Measurements from ENCODE around the gene CDH13. TPM values are rescaled to one million over a fixed set of nuclear protein-coding genes. Genes with fewer than 3 reads are reported as not detected.

The CDH13 gene
- polyA plus RNA-seq, 2 of the 4 experiments (the other 2 are of a cell fraction), result not detected

DNA sequence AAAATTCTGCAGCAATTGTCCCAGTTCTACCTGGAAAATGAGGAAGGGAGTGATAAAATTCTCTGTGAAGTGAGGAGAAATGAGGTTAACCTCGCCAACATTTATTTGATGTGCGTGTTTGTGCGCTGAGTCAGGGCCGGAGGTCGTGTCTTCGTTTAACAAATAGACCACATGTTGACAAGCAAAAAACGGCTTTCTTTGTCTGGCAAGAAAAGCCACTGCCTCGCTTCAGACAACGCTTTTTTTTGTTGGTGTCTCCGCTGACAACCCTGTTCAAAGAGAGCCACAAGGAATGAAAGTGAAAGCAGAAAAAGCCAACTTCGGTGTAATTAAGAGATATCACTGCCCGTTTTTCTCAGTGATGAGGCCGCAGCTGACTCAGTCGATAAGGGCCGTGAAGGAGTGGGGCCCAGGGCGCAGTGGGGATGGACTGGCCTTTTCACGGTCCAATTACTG lies 510.6 kb downstream of the CDH13 start:
- TF ChIP-seq CBX8 (IDR thresholded peaks at IDR 0.05) (no peak), RNF2 (IDR thresholded peaks at IDR 0.05; ENCODE audit: borderline replicate concordance, low read depth) (no peak), MAFK (IDR thresholded peaks at IDR 0.05; ENCODE audit: partially characterized antibody) (no peak)
- TF ChIP-seq, protein P1, sequence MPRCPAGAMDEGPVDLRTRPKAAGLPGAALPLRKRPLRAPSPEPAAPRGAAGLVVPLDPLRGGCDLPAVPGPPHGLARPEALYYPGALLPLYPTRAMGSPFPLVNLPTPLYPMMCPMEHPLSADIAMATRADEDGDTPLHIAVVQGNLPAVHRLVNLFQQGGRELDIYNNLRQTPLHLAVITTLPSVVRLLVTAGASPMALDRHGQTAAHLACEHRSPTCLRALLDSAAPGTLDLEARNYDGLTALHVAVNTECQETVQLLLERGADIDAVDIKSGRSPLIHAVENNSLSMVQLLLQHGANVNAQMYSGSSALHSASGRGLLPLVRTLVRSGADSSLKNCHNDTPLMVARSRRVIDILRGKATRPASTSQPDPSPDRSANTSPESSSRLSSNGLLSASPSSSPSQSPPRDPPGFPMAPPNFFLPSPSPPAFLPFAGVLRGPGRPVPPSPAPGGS (IDR thresholded peaks at IDR 0.05), result no peak
- TF ChIP-seq, protein P2, sequence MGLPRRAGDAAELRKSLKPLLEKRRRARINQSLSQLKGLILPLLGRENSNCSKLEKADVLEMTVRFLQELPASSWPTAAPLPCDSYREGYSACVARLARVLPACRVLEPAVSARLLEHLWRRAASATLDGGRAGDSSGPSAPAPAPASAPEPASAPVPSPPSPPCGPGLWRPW (IDR thresholded peaks at IDR 0.05), result no peak
- H3K9me3 ChIP-seq, result no peaks in the 10 kb centered on the region
- no peak overlapping the region for H3K4me3 ChIP-seq
- DNase-seq (ENCODE audit: low read depth in 1 of 2, low spot score in 1 of 2) (peak in 1 of 2 experiments; percentile 5), ATAC-seq (no peak), FAIRE-seq (no peak)
- WGBS (ENCODE audit: missing lambda C conversion rate), result 14% methylated on average over 17 of the region's 17 CpGs
- H3K4me1 ChIP-seq, result no peaks in the 10 kb centered on the region
- CTCF ChIA-PET, result interaction anchor here (1.0 to 1.4 kb wide), 3 partner anchors 10 to 13 kb away, joined by 3 read pairs; no protein-coding TSS in a partner anchor
- peak overlapping the region; percentile 47 for H3K4me2 ChIP-seq
- H3K27ac ChIP-seq, result no peak overlapping the region
- POLR2A ChIA-PET, result no interaction called here

DNA sequence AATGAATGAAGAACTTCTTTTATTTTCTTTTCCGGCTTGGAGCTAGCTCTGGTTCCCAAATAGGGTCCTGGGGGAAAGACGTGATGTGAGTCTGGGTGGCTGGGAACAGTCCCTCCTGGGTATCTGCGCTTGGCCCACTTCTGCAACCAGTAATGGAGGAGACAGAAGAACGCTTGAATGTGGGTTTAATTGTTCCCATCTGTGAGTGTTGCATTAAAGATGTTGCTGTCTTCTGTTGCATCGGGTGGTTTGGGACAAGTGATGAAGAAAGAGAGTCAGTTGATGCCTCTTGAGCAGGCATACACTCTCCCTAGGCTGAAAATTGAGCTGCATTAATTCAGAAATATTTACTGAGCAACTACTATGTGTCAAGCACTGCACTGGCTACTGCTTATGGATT lies 511.1 kb downstream of the CDH13 start:
- DNase-seq (ENCODE audit: low read depth in 1 of 2, low spot score in 1 of 2), result no peak
- POLR2A ChIA-PET, result no interaction called here
- H3K9me3 ChIP-seq, result no peaks in the 10 kb centered on the region
- no peak overlapping the region for H3K27ac ChIP-seq
- H3K4me3 ChIP-seq, result no peak overlapping the region
- FAIRE-seq, result no peak
- CTCF ChIA-PET, result interaction anchor here (1.0 to 1.4 kb wide), 2 partner anchors 11 to 14 kb away, joined by 3 read pairs; no protein-coding TSS in a partner anchor
- WGBS (ENCODE audit: missing lambda C conversion rate), result 42% methylated on average over 5 of the region's 5 CpGs
- ATAC-seq, result no peak
- TF ChIP-seq FOSB (CRISPR knock-in tag; IDR thresholded peaks at IDR 0.05) (no peak), JUNB (IDR thresholded peaks at IDR 0.05) (no peak)
- TF ChIP-seq, protein P3, sequence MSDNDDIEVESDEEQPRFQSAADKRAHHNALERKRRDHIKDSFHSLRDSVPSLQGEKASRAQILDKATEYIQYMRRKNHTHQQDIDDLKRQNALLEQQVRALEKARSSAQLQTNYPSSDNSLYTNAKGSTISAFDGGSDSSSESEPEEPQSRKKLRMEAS (IDR thresholded peaks at IDR 0.05), result no peak
- H3K4me2 ChIP-seq, result peak overlapping the region; percentile 47; the same call in 2 of the 3 replicates
- no peaks in the 10 kb centered on the region for H3K4me1 ChIP-seq

DNA sequence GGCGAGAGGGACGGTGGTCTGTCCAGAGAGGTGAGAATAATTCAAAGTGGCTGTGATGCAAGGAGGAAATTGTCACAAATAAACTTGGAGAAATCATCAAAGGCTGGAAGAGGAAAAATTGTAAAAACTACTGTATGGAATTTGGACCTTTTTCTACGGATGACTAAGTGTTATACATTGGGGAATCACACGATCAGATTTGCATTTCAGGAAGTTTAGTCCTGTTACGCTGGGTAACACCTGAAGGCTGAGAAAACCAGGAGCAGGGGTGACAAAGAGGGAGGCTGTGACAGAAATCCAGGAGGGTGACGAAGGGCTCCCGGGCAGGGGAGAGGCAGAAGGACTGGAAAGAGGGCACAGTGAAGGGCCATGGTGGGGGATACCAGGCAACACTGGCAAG lies 511.7 kb downstream of the CDH13 start:
- Histone ChIP-seq H3K27ac (no peak overlapping the region), H3K4me2 (no peak overlapping the region), H3K9me3 (no peaks in the 10 kb centered on the region), H3K4me3 (no peak overlapping the region), H3K4me1 (no peaks in the 10 kb centered on the region)
- FAIRE-seq, result no peak
- TF ChIP-seq HOXA7 (CRISPR knock-in tag; IDR thresholded peaks at IDR 0.05) (no peak), RNF2 (IDR thresholded peaks at IDR 0.05; ENCODE audit: borderline replicate concordance, low read depth) (no peak), KDM1A (IDR thresholded peaks at IDR 0.05; ENCODE audit: low read depth) (no peak), EHMT2 (IDR thresholded peaks at IDR 0.05; ENCODE audit: low read depth) (no peak), HEYL (CRISPR knock-in tag; IDR thresholded peaks at IDR 0.05) (no peak), EHF (CRISPR knock-in tag; IDR thresholded peaks at IDR 0.05) (no peak), HOXB5 (CRISPR knock-in tag; IDR thresholded peaks at IDR 0.05) (no peak), JUNB (IDR thresholded peaks at IDR 0.05) (no peak), ZFP36 (IDR thresholded peaks at IDR 0.05; ENCODE audit: borderline replicate concordance, partially characterized antibody) (no peak), HDAC2 (IDR thresholded peaks at IDR 0.05) (no peak), EP300 (IDR thresholded peaks at IDR 0.05) (no peak), HOXB13 (CRISPR knock-in tag; IDR thresholded peaks at IDR 0.05; ENCODE audit: low read depth) (no peak), KDM5A (IDR thresholded peaks at IDR 0.05) (no peak), TFCP2L1 (CRISPR knock-in tag; IDR thresholded peaks at IDR 0.05) (no peak), NFE2L2 (conservative IDR thresholded peaks at IDR 0.05; ENCODE audit: low read length) (no peak), POLR2A (IDR thresholded peaks at IDR 0.05; ENCODE audit: low read length) (no peak)
- TF ChIP-seq, protein P4, sequence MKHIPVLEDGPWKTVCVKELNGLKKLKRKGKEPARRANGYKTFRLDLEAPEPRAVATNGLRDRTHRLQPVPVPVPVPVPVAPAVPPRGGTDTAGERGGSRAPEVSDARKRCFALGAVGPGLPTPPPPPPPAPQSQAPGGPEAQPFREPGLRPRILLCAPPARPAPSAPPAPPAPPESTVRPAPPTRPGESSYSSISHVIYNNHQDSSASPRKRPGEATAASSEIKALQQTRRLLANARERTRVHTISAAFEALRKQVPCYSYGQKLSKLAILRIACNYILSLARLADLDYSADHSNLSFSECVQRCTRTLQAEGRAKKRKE (CRISPR knock-in tag; IDR thresholded peaks at IDR 0.05; ENCODE audit: low read depth), result no peak
- TF ChIP-seq, protein P5, sequence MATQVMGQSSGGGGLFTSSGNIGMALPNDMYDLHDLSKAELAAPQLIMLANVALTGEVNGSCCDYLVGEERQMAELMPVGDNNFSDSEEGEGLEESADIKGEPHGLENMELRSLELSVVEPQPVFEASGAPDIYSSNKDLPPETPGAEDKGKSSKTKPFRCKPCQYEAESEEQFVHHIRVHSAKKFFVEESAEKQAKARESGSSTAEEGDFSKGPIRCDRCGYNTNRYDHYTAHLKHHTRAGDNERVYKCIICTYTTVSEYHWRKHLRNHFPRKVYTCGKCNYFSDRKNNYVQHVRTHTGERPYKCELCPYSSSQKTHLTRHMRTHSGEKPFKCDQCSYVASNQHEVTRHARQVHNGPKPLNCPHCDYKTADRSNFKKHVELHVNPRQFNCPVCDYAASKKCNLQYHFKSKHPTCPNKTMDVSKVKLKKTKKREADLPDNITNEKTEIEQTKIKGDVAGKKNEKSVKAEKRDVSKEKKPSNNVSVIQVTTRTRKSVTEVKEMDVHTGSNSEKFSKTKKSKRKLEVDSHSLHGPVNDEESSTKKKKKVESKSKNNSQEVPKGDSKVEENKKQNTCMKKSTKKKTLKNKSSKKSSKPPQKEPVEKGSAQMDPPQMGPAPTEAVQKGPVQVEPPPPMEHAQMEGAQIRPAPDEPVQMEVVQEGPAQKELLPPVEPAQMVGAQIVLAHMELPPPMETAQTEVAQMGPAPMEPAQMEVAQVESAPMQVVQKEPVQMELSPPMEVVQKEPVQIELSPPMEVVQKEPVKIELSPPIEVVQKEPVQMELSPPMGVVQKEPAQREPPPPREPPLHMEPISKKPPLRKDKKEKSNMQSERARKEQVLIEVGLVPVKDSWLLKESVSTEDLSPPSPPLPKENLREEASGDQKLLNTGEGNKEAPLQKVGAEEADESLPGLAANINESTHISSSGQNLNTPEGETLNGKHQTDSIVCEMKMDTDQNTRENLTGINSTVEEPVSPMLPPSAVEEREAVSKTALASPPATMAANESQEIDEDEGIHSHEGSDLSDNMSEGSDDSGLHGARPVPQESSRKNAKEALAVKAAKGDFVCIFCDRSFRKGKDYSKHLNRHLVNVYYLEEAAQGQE (IDR thresholded peaks at IDR 0.05), result no peak
- TF ChIP-seq, protein P2 (IDR thresholded peaks at IDR 0.05), result no peak
- TF ChIP-seq, protein P6, sequence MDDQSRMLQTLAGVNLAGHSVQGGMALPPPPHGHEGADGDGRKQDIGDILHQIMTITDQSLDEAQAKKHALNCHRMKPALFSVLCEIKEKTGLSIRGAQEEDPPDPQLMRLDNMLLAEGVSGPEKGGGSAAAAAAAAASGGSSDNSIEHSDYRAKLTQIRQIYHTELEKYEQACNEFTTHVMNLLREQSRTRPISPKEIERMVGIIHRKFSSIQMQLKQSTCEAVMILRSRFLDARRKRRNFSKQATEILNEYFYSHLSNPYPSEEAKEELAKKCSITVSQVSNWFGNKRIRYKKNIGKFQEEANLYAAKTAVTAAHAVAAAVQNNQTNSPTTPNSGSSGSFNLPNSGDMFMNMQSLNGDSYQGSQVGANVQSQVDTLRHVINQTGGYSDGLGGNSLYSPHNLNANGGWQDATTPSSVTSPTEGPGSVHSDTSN (IDR thresholded peaks at IDR 0.05), result no peak
- ATAC-seq, result no peak
- POLR2A ChIA-PET, result no interaction called here
- WGBS (ENCODE audit: missing lambda C conversion rate), result 22% methylated on average over 7 of the region's 7 CpGs
- no peak for DNase-seq (ENCODE audit: low read depth in 1 of 2, low spot score in 1 of 2)
- CTCF ChIA-PET, result no interaction called here
